ENCODE results near the gene SLC9A7. TPM values are rescaled to one million over a fixed set of nuclear protein-coding genes. Genes with fewer than 3 reads are reported as not detected.

The SLC9A7 gene
- total RNA-seq, 2 donors from 2014 or later, result 1.4 to 2.2 TPM

GRCh38 chrX:46635186-46635585 lies 123.7 kb downstream of the SLC9A7 start:
- TF ChIP-seq, protein P1, sequence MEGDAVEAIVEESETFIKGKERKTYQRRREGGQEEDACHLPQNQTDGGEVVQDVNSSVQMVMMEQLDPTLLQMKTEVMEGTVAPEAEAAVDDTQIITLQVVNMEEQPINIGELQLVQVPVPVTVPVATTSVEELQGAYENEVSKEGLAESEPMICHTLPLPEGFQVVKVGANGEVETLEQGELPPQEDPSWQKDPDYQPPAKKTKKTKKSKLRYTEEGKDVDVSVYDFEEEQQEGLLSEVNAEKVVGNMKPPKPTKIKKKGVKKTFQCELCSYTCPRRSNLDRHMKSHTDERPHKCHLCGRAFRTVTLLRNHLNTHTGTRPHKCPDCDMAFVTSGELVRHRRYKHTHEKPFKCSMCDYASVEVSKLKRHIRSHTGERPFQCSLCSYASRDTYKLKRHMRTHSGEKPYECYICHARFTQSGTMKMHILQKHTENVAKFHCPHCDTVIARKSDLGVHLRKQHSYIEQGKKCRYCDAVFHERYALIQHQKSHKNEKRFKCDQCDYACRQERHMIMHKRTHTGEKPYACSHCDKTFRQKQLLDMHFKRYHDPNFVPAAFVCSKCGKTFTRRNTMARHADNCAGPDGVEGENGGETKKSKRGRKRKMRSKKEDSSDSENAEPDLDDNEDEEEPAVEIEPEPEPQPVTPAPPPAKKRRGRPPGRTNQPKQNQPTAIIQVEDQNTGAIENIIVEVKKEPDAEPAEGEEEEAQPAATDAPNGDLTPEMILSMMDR (IDR thresholded peaks at IDR 0.05), result no peak
- intact Hi-C loops (cut with DNase I), result no loop called here
- H3K36me3 ChIP-seq, result no peaks in the 10 kb centered on the region
- no peak overlapping the region for H3K9ac ChIP-seq (ENCODE audit: low read depth in 2 of 2, low read length in 2 of 2)
- H3K9me3 ChIP-seq, result no peaks in the 10 kb centered on the region
- no peaks in the 10 kb centered on the region for H3K4me1 ChIP-seq
- DNase-seq, result no peak
- H3K27ac ChIP-seq, result no peak overlapping the region
- H3K27me3 ChIP-seq, result no peaks in the 10 kb centered on the region
- no peak overlapping the region for H3K4me3 ChIP-seq

- H3K27ac ChIP-seq, result no peak overlapping the region
- TF ChIP-seq, protein P1 (IDR thresholded peaks at IDR 0.05), result no peak
Observed at GRCh38 chrX:46634577-46634976, 124.3 kb downstream of the SLC9A7 start.

DNA sequence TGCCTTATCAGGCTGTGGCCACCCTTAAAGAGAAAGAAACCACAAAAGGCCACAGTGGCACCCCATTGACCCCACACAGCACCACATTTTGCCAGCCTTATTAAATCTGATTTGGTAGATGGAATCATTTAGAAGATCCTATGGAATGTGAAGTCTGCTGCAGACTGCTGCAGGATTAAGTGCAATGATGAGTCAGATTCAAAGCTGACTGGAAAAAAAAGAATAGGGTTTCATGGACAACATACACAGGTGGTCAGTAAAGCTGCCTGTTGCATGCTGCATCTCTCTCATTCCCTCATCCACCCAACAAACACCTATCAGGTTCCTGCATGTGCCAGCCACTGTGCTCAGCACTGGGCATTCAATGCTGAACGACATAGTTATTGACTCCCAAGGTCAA lies 128.8 kb downstream of the SLC9A7 start:
- no peak overlapping the region for H3K4me3 ChIP-seq
- H3K27me3 ChIP-seq, result no peaks in the 10 kb centered on the region
- no peaks in the 10 kb centered on the region for H3K36me3 ChIP-seq
- intact Hi-C loops (cut with DNase I), result no loop called here
- H3K4me1 ChIP-seq, result no peaks in the 10 kb centered on the region
- no peak overlapping the region for H3K27ac ChIP-seq
- DNase-seq, result no peak
- no peak overlapping the region for H3K9ac ChIP-seq (ENCODE audit: low read depth in 2 of 2, low read length in 2 of 2)
- TF ChIP-seq, protein P1 (IDR thresholded peaks at IDR 0.05), result no peak
- H3K9me3 ChIP-seq, result no peaks in the 10 kb centered on the region

More at GRCh38 chrX:46634577-46634976, 124.3 kb downstream of the SLC9A7 start:
- Histone ChIP-seq H3K4me3 (no peak overlapping the region), H3K4me1 (no peaks in the 10 kb centered on the region), H3K36me3 (no peaks in the 10 kb centered on the region), H3K9me3 (no peaks in the 10 kb centered on the region), H3K27me3 (no peaks in the 10 kb centered on the region), H3K9ac (ENCODE audit: low read depth in 2 of 2, low read length in 2 of 2) (no peak overlapping the region)
- no peak for DNase-seq
- intact Hi-C loops (cut with DNase I), result no loop called here

GRCh38 chrX:46628460-46629371 lies 130.2 kb downstream of the SLC9A7 start:
- DNase-seq, result no peak
- Histone ChIP-seq H3K9ac (ENCODE audit: low read depth in 2 of 2, low read length in 2 of 2) (peak overlapping the region in 1 of 2 donors; percentile 7), H3K4me1 (no peaks in the 10 kb centered on the region), H3K36me3 (no peaks in the 10 kb centered on the region), H3K4me3 (no peak overlapping the region), H3K9me3 (no peaks in the 10 kb centered on the region), H3K27ac (peak overlapping the region; percentile 27), H3K27me3 (no peaks in the 10 kb centered on the region)
- intact Hi-C loops (cut with DNase I), result no loop called here
- TF ChIP-seq, protein P1 (IDR thresholded peaks at IDR 0.05), result no peak

DNA sequence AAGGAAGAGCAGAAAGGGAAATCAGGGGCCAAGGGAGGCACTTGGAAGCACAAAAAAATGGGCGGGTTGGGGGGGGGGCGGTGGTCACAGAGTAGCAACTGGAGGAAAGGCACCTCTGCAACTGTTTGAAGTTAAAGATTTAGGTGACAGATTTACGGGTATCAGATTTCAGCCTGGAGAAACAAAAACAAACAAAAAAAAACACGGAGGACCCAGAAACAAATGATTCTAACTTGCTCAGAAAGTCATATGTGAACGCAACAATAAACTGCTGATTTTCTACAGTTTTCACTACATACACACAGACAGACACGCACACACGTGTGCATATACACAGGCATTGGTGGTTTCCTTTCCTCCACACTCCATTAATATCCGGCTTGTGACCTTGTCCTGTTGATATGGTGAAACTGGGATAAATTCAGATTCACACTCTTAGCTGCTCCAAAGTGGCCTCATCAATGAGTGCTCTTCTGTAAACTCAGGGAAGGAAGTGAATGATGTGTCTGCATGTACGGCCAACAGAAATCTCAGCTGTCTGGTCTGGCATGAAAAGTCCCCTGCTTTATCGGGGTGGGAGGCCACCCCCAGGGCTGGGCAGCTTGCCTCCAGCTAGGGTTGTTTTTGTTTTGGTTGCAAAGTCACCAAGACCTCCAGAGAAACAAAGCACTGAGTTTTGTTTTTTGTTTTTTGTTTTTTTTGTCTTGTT lies 131.1 kb downstream of the SLC9A7 start:
- Histone ChIP-seq H3K4me3 (no peak overlapping the region), H3K9ac (ENCODE audit: low read depth in 2 of 2, low read length in 2 of 2) (no peak overlapping the region), H3K27ac (no peak overlapping the region), H3K27me3 (no peaks in the 10 kb centered on the region), H3K36me3 (no peaks in the 10 kb centered on the region), H3K4me1 (no peaks in the 10 kb centered on the region), H3K9me3 (no peaks in the 10 kb centered on the region)
- intact Hi-C loops (cut with DNase I), result no loop called here
- TF ChIP-seq, protein P1 (IDR thresholded peaks at IDR 0.05), result no peak
- DNase-seq, result no peak
